HG03521 (cell line): Measurements from ENCODE around the gene TLE2.
"Not testable (repeated sequence)": the region's sequence is repeated elsewhere in the genome, so short reads cannot be mapped to it uniquely, and the experiment has no call there.

Source experiments
- ATAC-seq: cut with Tn5 transposase; IDR thresholded peaks from one replicate; pipeline ENCODE4 v1.9.1; 2021; ENCODE audit warnings: mild to moderate bottlenecking, moderate library complexity; ENCODE audit not compliant: unreplicated experiment

The TLE2 gene

DNA sequence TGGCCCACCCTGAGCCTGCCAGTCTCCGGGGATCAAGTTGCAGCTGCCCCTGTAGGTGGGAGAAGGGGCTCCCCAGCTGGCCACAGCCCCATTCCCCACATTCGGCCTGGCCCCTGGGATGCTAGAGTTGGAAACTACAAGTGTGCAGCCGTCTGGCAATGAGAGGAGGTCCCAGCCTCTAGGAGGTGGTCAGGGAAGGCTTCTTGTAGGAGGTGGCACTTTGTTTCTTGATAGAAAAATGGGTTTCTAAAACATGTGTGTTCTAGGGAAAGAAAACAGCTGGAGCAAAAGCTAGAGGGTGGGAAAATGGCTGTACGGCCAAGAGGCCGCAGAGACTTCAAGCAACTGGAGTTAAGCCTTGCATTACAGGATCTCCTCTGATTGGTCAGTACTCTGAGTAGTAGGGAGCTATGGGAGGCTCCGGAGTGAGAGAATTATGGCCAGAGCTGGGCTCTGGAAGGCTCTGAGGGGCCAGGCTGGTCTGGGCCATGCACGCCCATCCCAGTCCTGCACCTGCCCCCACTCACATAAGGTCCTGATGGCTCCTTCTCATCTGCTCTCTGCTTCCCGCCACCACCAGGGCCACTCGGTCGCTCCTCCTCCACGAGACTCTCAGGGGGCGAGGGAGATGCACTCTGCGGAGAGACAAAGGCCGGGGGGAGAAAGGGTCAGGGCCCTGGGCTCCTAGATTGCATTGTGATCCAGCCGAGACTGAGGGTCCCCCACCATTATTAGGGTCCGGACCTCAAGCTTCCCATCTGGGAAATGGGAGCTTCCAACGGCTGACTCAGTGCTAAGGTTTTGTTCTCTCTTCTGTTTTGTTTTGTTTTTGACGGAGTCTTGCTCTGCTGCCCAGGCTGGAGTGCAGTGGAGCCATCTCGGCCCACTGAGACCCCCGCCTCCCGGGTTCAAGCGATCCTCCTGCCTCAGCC lies 13.7 kb downstream of the TLE2 start:
- no peak for ATAC-seq

DNA sequence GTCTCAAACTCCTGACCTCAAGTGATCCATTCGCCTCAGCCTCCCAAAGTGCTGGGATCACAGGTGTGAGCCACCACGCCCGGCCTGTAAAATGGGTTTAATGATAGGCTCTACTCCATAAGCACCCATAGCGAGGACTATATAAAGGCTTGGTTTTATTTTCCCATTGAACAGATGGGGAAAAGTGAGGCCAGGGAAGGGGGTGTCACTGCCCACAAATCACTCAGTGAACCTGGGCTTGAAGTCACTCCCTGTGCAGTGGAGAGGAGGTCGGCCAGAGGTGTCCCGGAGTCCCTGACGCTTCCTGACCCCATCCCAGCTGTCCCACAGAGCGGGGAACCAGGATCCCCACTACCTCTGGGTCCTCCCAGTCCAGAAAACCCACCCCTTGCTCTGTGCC lies 14.9 kb downstream of the TLE2 start:
- ATAC-seq: no peak

DNA sequence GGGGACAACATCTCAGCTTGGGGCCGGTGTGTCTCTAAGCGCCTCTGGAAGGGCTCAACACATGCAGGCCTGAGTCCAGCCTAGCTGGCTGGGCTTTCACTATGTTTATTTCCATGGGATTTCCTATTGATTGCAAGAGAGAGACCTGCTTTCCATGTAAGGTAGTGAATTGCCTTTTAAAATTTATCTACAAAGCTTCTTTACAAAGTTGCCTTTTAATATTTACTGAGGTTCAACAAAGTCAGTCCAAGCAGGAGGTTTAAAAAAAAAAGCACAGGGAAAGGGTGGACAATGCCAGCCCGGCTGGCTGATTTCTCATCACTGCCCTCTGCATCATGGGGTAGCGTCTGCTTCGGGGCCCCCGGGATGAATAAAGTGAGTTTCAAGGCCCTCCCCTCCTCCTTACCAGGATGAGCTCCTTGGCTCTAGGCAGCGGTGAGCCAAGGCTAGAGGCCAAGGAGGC lies 15.8 kb downstream of the TLE2 start:
- no peak for ATAC-seq

DNA sequence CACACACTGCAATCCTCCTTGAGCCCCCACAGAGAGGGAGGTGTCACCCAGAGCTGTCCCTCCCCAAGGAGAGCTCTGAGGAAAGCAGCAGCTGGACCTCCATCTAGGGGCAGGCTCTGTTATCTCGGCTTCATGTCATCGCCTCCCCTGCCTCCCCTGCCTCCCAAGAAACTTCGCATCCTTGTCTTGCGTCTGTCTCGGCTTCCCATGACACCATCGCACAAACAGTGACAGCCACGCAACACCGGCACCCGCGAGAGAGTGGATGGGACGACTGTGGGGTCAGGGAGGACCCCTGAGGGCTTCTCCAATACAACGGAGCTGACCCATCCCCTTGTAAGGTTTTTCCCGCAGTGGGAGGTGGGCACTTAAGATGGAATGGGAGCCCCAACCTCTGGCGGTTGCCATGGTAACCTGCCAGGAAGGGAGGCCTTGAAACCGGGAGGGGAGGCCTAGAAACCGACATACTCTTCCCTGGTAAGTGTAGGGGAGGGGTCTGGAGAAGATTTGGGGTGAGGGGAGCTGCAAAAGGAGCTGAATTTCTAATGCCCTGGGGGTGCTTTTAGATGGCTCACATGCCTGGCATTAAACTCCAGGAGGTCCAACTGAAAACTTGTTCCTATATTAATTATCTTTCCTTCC lies 16.3 kb downstream of the TLE2 start:
- ATAC-seq: no peak

DNA sequence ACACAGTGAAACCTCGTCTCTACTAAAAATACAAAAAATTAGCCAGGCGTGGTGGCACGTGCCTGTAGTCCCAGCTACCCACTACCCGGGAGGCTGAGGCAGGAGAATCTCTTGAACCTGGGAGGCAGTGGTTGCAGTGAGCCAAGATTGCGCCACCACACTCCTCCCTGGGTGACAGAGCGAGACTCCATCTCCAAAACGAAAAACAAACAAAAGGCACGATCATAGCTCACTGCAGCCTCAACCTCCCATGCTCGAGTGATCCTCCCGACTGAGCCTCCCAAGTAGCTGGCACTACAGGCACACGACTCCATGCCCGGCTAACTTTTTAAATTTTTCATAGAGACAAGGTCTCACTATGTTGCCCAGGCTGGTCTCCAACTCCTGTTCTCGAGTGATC lies 17.0 kb downstream of the TLE2 start:
- not testable (repeated sequence) for ATAC-seq

DNA sequence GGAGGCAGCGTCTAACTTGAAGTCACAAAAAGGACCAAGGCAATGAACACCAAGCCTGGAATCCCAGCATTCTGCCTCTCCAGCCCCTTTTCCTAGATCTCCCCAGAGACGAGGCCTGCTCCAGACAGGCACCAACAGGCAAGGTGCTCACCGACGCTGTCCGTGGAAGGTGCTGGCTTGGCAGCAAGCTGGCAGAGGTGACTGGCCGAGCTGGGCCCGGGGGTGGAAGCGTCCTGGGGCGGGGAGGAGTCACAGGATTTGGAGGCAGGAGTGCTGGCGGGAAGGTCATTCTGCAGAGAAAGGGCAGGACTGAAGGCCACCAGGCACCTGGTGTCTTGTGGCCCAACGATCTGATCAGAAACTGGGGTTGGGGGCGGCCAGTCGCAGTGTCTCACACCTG lies 18.2 kb downstream of the TLE2 start:
- ATAC-seq: no peak

DNA sequence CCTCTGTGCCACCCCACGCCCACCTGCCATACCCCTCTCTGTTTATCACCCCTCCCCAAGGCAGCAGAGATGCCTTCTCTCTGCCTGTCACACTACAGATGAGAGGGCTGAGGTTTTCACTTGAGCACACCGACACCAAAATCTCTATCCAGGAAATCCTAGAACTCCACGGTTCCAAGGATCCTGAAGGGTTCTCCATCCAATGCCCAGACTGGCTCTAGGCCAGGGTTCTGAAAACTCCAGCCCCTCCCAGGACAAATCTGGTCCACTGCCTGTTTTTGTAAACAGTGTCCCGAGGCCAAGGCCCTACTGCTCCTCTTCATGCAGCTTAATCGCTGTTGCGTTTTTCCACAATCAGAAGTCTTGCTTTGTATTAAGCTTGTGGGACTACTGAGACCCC lies 20.1 kb downstream of the TLE2 start:
- ATAC-seq: no peak

DNA sequence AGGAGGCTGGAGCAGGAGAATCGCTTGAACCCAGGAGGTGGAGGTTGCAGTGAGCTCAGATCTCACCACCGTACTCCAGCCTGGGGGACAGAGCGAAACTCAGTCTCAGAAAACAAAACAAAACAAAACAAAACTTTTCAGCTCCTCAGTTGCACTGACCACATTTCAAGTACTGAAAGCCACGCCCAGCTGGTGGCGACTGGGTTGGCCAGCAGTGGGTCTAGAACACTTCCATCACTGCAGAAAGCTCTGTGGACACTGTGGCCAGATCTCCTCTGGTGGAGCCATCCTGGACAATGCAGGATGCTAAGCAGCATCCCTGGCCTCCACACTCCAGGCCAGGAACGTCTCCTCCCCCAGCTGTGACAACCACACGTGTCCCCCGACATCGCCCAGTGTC lies 21.1 kb downstream of the TLE2 start:
- ATAC-seq: no peak

DNA sequence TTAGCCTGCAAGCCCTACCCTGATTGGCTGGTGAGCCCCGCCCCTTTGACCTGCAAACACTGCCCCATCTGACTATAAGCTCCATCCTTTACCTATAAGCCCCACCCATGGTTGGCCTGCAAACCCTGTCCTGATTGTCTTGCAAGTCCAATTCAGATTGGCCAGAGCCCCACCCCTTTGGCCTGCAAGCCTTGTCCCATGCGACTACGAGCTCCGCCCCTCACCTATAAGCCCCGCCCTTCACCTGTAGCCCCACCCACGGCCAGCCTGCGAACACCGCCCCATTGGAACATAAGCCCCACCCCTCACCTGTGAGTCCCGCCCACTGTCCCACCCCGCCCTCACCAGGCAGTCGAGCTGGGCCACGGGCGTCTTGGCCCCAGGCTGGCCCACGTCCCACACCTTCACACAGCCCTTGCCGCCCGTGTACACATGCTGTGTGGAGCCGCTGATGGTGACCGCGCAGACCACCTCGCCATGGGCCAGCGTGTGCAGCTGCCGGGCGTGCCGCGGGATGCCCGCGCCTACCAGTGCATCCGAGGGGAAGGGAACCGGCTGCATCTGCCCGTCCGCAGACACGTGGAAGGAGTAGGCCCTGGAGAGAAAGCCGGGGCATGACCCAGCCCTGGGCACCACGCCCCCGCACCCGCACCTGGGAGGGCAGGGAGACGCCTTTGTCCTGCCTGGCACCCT lies 22.9 kb downstream of the TLE2 start:
- ATAC-seq: no peak

DNA sequence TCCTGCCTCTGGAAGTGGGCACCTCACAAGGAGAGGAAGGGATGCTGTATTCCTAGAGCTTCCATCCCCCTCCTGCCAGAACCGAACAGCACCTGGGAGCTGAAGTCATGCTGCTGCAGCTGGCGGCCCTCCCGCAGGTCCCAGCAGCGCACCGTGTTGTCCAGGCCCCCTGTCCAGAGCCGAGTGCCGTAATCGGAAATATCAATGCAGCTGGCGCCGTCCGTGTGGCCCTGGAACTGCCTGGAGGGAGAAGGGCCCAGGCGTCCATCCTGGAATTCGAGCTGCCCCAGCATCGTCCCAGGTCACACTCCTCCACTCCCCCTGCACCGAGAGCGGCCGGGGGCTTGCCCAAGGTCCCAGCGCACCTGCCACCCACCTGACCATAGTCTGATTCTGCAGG lies 23.7 kb downstream of the TLE2 start:
- ATAC-seq: no peak

DNA sequence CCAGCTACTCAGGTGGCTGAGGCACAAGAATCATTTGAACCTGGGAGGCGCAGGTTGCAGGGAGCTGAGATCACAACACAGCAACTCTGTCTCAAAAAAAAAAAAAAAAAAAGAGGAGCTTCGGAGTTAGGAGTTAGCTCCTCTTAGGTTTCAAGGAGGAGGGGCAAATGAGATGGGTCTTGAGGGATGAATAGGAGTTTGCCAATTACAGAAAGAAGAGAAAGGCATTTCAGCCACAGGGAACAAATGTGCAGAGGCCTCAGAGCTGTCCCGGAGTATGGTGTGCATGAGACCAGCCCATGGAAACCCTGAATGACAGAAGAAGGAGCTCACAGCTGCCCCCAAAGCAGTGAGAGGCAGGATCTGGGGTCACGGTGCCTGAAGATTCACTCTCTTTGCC lies 24.6 kb downstream of the TLE2 start:
- no peak for ATAC-seq

DNA sequence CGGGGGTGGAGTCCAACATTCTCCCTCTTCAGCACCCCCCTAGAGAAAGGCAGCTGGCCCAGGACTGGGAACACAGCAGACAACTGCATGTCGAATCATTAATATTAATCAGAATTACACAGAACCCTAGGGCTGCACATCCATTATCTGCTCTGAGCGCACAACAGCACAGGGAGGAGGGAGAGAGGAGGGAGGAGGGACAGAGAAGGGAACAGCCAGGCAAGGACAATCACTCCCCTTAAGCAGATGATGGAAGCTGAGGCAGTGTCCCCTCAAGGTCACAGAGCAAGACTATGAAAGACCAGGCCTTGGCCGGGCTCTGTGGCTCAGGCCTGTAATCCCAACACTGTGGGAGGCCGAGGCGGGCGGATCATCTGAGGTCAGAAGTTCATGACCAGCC lies 26.0 kb downstream of the TLE2 start:
- ATAC-seq: no peak

DNA sequence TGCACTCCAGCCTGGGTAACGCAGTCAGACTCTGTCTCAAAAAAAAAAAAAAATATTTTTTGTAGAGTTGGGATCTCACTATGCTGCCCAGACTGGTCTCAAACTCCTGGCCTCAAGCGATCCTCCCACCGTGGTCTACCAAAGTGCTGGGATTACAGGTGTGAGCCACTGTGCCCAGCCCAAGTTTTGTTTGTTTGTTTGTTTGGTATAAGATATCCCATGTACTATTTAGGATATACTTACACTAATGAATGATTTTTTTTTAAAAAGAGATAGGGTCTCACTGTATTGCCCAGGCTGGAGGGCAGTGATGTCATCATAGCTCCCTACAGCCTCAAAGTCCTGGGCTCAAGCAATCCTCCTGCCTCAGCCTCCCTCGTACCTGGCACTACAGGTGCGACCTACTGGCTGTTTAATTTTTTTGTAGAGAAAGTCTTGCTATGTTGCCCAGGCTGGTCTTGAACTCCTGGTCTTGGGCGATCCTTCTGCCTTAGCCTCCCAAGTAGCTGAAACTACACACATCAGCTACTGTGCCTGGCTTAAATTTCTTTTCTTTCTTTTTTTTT lies 27.8 kb downstream of the TLE2 start:
- no peak for ATAC-seq

DNA sequence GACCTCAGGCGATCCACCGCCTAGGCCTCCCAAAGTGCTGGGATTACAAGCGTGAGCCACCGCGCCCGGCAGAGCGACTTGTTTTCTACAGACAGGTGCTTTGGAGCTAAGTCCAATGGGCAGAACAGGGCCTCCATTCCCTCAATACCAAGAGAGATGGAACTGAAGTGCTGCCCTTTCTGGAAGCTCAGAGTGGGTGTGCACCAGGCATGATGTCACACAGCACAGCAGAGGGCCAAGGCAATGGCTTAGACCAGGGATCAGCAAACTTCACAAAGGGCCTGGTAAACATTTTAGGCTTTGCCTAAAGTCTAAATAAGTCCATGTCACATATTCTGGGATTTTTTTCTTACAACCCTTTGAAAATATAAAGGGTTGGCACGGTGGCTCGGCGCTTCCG lies 30.4 kb downstream of the TLE2 start:
- no peak for ATAC-seq

DNA sequence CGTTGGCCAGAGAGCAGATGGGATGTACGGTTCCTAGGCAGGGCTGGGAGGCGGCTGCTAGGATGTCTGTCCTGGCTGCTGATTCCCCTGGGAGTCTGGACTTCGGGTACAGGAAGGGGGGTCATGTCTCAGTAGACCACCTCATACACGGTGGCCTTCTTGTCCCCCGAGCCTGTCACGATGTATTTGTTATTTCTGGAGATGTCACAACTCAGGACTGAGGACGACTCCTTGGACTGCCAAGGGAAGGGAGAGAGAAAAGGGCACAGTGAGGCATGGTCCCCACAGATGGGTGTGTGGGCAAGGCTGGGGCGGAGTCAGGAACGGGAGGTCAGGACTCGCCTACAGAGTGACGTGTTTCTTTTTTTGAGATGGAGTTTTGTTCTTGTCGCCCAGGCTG lies 31.4 kb downstream of the TLE2 start:
- ATAC-seq: no peak

DNA sequence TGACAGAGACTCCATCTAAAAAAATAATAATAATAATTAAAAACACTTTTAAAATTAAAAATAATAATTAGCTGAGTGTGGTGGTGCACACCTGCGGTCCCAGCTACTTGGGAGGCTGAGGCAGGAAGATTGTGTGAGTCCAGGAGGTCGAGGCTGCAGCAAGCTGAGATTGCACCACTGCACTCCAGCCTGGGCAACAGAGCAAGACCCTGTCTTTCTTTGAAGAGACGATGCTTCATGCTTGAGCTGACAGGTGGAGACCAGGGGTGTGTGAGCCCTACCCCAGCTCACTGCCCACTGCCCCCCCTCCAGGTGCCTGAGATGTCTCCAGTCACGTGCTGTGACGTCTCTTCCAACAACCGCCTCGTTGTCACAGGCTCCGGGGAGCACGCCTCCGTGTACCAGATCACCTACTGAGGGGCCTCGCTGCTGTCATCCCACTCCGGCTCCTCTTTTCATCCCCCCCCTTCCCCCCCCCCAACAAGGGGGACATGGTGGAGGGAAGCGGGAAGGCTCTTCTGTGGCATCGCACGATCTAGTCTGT lies 34.4 kb downstream of the TLE2 start:
- ATAC-seq: no peak

DNA sequence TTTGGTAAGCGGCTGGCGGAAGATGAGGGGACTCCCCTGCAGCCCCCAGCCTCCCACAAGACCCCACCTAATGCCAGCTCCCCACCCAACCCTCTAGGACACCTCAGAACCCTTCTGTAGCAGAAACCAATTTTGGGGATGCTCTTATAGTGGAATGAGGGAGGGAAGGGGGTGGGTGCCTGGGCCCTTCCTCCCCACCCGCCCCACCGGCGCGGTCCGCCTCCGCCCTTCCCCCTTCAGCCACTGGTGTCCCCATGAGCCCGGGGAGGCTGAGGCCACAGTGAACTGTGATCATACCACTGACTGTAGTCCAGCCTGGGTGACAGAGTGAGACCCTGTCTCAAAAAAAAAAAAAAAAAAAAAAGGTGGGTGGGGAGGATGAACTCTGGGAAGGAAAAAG lies 35.5 kb downstream of the TLE2 start:
- no peak for ATAC-seq

DNA sequence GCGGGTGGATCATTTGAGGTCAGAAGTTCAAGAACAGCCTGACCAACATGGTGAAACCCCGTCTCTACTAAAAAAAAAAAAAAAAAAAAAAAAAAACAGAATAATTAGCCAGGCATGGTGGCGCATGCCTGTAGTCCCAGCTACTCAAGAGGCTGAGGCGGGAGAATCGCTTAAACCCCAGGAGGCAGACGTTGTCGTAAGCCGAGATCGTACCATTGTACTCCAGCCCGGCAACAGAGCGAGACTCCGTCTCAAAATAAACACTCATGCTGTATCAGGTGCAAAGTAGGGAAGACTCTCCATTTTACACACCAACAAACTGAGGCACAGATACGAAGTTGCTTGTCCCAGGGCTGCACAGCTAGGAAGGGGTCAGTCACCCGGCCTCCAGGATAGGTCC lies 36.1 kb downstream of the TLE2 start:
- no peak for ATAC-seq

DNA sequence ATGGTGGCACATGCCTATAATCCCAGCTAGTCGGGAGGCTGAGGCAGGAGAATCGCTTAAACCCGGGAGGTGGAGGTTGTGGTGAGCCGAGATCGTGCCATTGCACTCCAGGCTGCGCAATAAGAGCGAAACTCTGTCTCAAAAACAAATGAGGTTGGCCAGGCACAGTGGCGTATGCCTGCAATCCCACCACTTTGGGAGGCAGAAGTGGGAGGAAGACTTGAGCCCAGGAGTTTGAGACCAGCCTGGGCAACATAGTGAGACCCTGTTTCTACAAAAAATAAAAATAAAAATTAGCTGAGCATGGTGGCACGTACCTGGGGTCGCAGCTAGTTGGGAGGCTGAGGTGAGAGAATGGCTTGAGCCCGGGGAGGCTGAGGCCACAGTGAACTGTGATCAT lies 36.7 kb downstream of the TLE2 start:
- ATAC-seq: not testable (repeated sequence)

DNA sequence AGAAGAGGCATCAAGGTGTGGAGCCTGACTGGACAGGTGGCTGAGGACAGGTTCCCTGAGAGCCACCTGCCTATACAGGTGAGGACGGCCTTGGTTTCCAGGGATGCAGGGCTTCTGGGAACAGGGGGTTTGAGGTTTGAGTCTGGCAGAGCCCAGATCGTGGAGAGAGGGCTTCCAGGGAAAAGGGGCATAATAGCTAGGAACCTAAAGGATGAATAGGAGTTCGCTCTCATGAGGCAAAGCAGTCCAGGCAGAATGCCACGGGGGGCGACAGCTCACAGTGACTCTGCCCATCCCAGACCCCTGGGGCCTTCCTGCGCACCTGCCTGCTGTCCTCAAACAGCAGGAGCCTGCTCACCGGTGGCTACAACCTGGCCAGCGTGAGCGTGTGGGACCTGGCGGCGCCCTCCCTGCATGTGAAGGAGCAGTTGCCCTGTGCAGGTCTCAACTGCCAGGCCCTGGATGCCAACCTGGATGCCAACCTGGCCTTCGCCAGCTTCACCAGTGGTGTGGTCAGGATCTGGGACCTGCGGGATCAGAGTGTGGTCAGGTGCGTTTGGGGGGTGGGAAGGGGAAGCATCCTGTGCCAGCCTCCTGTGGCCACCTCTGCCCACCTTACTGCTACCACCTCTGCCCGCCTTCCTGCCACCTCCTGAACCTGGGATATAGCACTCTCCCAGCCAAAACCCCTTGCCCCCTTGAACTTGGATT lies 39.7 kb downstream of the TLE2 start:
- ATAC-seq: no peak

DNA sequence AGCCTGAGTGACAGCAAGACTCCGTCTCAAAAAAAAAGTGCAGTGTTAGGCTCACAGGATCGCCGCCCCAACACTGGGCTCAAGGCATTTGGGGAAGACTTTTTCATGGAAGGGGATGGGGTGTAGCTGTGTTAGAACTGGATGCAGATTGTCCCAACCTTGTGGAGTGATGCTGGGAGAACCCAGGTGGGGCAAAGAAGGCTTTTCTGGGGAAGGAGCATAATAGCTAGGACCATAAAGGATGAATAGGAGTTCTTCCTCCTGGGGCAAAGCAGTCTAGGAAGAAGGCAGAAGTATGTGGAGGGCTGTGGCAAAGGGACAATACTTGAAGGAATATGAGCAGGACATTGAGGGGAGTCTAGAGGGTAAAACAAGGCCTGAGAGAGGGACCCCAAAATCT lies 40.5 kb downstream of the TLE2 start:
- no peak for ATAC-seq
